HepG2 (cell line): Measurements from ENCODE around the gene NAA16. TPM values are rescaled to one million over a fixed set of nuclear protein-coding genes. Genes with fewer than 3 reads are reported as not detected.

Experiments used
- BCL6 ChIP-seq: IDR thresholded peaks from 2 replicates; pipeline ENCODE4 v1.6.1; 2016; ENCODE audit warnings: missing genetic modification reagents, missing compliant biosample characterization
- CHD2 ChIP-seq: IDR thresholded peaks from 2 replicates; pipeline ENCODE4 v1.6.1; 2011; ENCODE audit warnings: low read depth, low read length, improper control_type of control experiment
- CREM ChIP-seq, 2 experiments: sonication (generic) in 1 of 2; formaldehyde crosslinking in 1 of 2; IDR thresholded peaks; 2 replicates each; pipeline versions ENCODE4 v1.4.0 to v1.6.1; 2016 to 2020; ENCODE audit warnings: antibody characterized with exemption in 1 of 2, mild to moderate bottlenecking in 1 of 2, missing genetic modification reagents in 1 of 2
- FOXK2 ChIP-seq: fragments of 450-650 bp; IDR thresholded peaks from 2 replicates; pipeline ENCODE4 v1.6.1; 2016
- GLI4 ChIP-seq: sonication (generic); formaldehyde crosslinking; IDR thresholded peaks from 2 replicates; pipeline ENCODE4 v1.5.1; 2020; ENCODE audit warnings: missing genetic modification reagents, mild to moderate bottlenecking, moderate library complexity, borderline replicate concordance
- GRHL1 ChIP-seq: sonication (generic); formaldehyde crosslinking; conservative IDR thresholded peaks from 2 replicates; pipeline ENCODE4 v1.8.0; 2022; ENCODE audit warnings: missing genetic modification reagents
- HMG20B ChIP-seq: conservative IDR thresholded peaks from 2 replicates; pipeline ENCODE4 v1.6.1; 2016; ENCODE audit warnings: missing genetic modification reagents, missing compliant biosample characterization
- ISX ChIP-seq: sonication (generic); formaldehyde crosslinking; conservative IDR thresholded peaks from 2 replicates; pipeline ENCODE4 v1.5.0; 2020; ENCODE audit warnings: missing genetic modification reagents
- KAT8 ChIP-seq: IDR thresholded peaks from 2 replicates; pipeline ENCODE4 v1.6.1; 2016; ENCODE audit warnings: missing genetic modification reagents, missing compliant biosample characterization
- KDM5A ChIP-seq: fragments of 200-600 bp; sonication (generic); IDR thresholded peaks from 2 replicates; pipeline ENCODE4 v1.7.0; 2018; ENCODE audit warnings: antibody characterized with exemption, mild to moderate bottlenecking, low read length, borderline replicate concordance
- LCORL ChIP-seq, 2 experiments: fragments of 450-650 bp in 1 of 2; sonication (generic) in 1 of 2; formaldehyde crosslinking in 1 of 2; IDR thresholded peaks; 2 replicates each; pipeline versions ENCODE4 v1.5.0 to v1.6.1; 2017 to 2020; ENCODE audit warnings: antibody characterized with exemption in 1 of 2, missing genetic modification reagents in 1 of 2
- NCOA1 ChIP-seq: sonication (generic); formaldehyde crosslinking; IDR thresholded peaks from 2 replicates; pipeline ENCODE4 v1.9.0; 2021; ENCODE audit warnings: missing genetic modification reagents
- PHF8 ChIP-seq: sonication (generic); formaldehyde crosslinking; IDR thresholded peaks from 2 replicates; pipeline ENCODE4 v1.5.0; 2020; ENCODE audit warnings: missing genetic modification reagents
- SIN3B ChIP-seq: fragments of 150-350 bp; IDR thresholded peaks from 2 replicates; pipeline ENCODE4 v1.6.1; 2014; ENCODE audit warnings: low read length
- SP2 ChIP-seq: sonication (generic); formaldehyde crosslinking; IDR thresholded peaks from 2 replicates; pipeline ENCODE4 v1.5.1; 2020; ENCODE audit warnings: mild to moderate bottlenecking, missing genetic modification reagents
- TBX2 ChIP-seq: sonication (generic); formaldehyde crosslinking; IDR thresholded peaks from 2 replicates; pipeline ENCODE4 v1.5.0; 2020; ENCODE audit warnings: missing genetic modification reagents, mild to moderate bottlenecking, borderline replicate concordance
- ZBTB38 ChIP-seq: sonication (generic); formaldehyde crosslinking; IDR thresholded peaks from 2 replicates; pipeline ENCODE4 v1.5.1; 2020; ENCODE audit warnings: mild to moderate bottlenecking, missing genetic modification reagents
- ZBTB42 ChIP-seq: sonication (generic); formaldehyde crosslinking; IDR thresholded peaks from 2 replicates; pipeline ENCODE4 v1.5.0; 2020; ENCODE audit warnings: mild to moderate bottlenecking, missing genetic modification reagents
- ZNF350 ChIP-seq: sonication (generic); formaldehyde crosslinking; IDR thresholded peaks from 2 replicates; pipeline ENCODE4 v1.4.0; 2020; ENCODE audit warnings: mild to moderate bottlenecking, low read depth, missing genetic modification reagents, borderline replicate concordance
- ZNF430 ChIP-seq: sonication (generic); formaldehyde crosslinking; IDR thresholded peaks from 2 replicates; pipeline ENCODE4 v1.9.0; 2021; ENCODE audit warnings: mild to moderate bottlenecking, missing genetic modification reagents
- ZNF563 ChIP-seq: sonication (generic); formaldehyde crosslinking; IDR thresholded peaks from 2 replicates; pipeline ENCODE4 v1.8.0; 2022; ENCODE audit warnings: mild to moderate bottlenecking, moderate library complexity, missing genetic modification reagents
- ZNF737 ChIP-seq: sonication (generic); formaldehyde crosslinking; IDR thresholded peaks from 2 replicates; pipeline ENCODE4 v1.5.0; 2020; ENCODE audit warnings: missing genetic modification reagents, mild to moderate bottlenecking, borderline replicate concordance
- ZNF768 ChIP-seq: sonication (generic); formaldehyde crosslinking; IDR thresholded peaks from 2 replicates; pipeline ENCODE4 v1.4.0; 2020; ENCODE audit warnings: missing genetic modification reagents
- ZNF781 ChIP-seq: sonication (generic); formaldehyde crosslinking; IDR thresholded peaks from 2 replicates; pipeline ENCODE4 v1.5.1; 2020; ENCODE audit warnings: borderline replicate concordance, mild to moderate bottlenecking, missing genetic modification reagents; ENCODE audit errors: not compliant biosample characterization
- ZNF850 ChIP-seq: sonication (generic); formaldehyde crosslinking; conservative IDR thresholded peaks from 2 replicates; pipeline ENCODE4 v1.9.0; 2021; ENCODE audit warnings: mild to moderate bottlenecking, missing genetic modification reagents
- ZNF879 ChIP-seq: sonication (generic); formaldehyde crosslinking; IDR thresholded peaks from 2 replicates; pipeline ENCODE4 v1.8.1; 2023; ENCODE audit warnings: missing genetic modification reagents
- ZSCAN31 ChIP-seq: sonication (generic); formaldehyde crosslinking; IDR thresholded peaks from 2 replicates; pipeline ENCODE4 v1.5.0; 2020; ENCODE audit warnings: low read depth, mild to moderate bottlenecking, missing genetic modification reagents
- polyA plus RNA-seq, 8 experiments: library from polyadenylated mRNA; depleted of rRNA in 3 of 8; stranded (reverse) in 7 of 8; unstranded in 1 of 8; fragments of >200 nt; fragmentation: Illumina TruSeq in 4 of 8; extraction: Trizol in 4 of 8; gene quantifications; 2 replicates each; pipeline versions ENCODE4 v1.2.1 to v1.2.3, GENCODE V29; 2011 to 2016; ENCODE audit warnings: low read depth in 4 of 8, missing spikeins in 1 of 8, mixed read lengths in 1 of 8; ENCODE audit not compliant: insufficient read depth in 1 of 8
- total RNA-seq, 5 experiments: library from RNA; depleted of rRNA; stranded (reverse); fragments of >200 nt; fragmentation: Illumina TruSeq; extraction: Trizol; gene quantifications; 2 replicates each; pipeline ENCODE4 v1.2.3, GENCODE V29; 2016; ENCODE audit warnings: low read depth in 1 of 5
- TF ChIP-seq, protein P1 (sequence below): sonication (generic); formaldehyde crosslinking; IDR thresholded peaks from 2 replicates; pipeline ENCODE4 v1.5.0; 2020; ENCODE audit warnings: mild to moderate bottlenecking, missing genetic modification reagents

Gene NAA16
- total and polyA plus RNA-seq, 2 of the 13 experiments (the other 11 are each of a cell fraction or from before 2014, with no cell fraction given) = 9.2 to 15.1 TPM

- TF ChIP-seq ZNF563 (CRISPR knock-in tag) (0 out of 2 replicates have a peak, but pooled peaks have one; percentile 29), KDM5A (peak; percentile 64), ZNF850 (0 out of 2 replicates have a peak, but pooled peaks have one; percentile 66), SP2 (CRISPR knock-in tag) (0 out of 2 replicates have a peak, but pooled peaks have one; percentile 25), KAT8 (CRISPR knock-in tag) (peak; percentile 45; the same call in 1 of the 2 replicates), ZSCAN31 (CRISPR knock-in tag) (peak; percentile 56; the same call in 1 of the 2 replicates), SIN3B (no peak), CREM (IDR thresholded peaks at IDR 0.05) (no peak), CREM (CRISPR knock-in tag; IDR thresholded peaks at IDR 0.05) (no peak), ZBTB42 (CRISPR knock-in tag) (peak; percentile 6; the same call in 1 of the 2 replicates), ZBTB38 (CRISPR knock-in tag) (0 out of 2 replicates have a peak, but pooled peaks have one; percentile 32), HMG20B (CRISPR knock-in tag) (no peak), ZNF879 (CRISPR knock-in tag) (0 out of 2 replicates have a peak, but pooled peaks have one; percentile 50), ZNF737 (CRISPR knock-in tag) (peak; percentile 74; the same call in 1 of the 2 replicates), GLI4 (0 out of 2 replicates have a peak, but pooled peaks have one; percentile 3), ZNF350 (CRISPR knock-in tag) (0 out of 2 replicates have a peak, but pooled peaks have one; percentile 70), TBX2 (peak; percentile 82), LCORL (IDR thresholded peaks at IDR 0.05) (no peak), LCORL (CRISPR knock-in tag; IDR thresholded peaks at IDR 0.05) (peak; percentile 13), ZNF781 (CRISPR knock-in tag) (peak; percentile 25), ZNF768 (CRISPR knock-in tag) (0 out of 2 replicates have a peak, but pooled peaks have one; percentile 12), ISX (no peak), FOXK2 (no peak), BCL6 (CRISPR knock-in tag) (no peak), ZNF430 (peak; percentile 93), CHD2 (no peak), NCOA1 (0 out of 2 replicates have a peak, but pooled peaks have one; percentile 41), PHF8 (CRISPR knock-in tag) (peak; percentile 77), GRHL1 (CRISPR knock-in tag) (no peak)
- TF ChIP-seq, protein P1, sequence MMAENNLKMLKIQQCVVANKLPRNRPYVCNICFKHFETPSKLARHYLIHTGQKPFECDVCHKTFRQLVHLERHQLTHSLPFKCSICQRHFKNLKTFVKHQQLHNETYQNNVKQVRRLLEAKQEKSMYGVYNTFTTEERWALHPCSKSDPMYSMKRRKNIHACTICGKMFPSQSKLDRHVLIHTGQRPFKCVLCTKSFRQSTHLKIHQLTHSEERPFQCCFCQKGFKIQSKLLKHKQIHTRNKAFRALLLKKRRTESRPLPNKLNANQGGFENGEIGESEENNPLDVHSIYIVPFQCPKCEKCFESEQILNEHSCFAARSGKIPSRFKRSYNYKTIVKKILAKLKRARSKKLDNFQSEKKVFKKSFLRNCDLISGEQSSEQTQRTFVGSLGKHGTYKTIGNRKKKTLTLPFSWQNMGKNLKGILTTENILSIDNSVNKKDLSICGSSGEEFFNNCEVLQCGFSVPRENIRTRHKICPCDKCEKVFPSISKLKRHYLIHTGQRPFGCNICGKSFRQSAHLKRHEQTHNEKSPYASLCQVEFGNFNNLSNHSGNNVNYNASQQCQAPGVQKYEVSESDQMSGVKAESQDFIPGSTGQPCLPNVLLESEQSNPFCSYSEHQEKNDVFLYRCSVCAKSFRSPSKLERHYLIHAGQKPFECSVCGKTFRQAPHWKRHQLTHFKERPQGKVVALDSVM (CRISPR knock-in tag) = peak; percentile 75
Measured at GRCh38 chr13:41311406-41312175, 524 bp downstream of the NAA16 start (continued).
